HG03558 (cell line): ENCODE results near the gene NUP160.
A peak's percentile ranks its signal among the peaks of the same experiment; 100 is the strongest.
"Not testable (repeated sequence)": the region's sequence is repeated elsewhere in the genome, so short reads cannot be mapped to it uniquely, and the experiment has no call there.

Experiments
- ATAC-seq: cut with Tn5 transposase; IDR thresholded peaks from one replicate; pipeline ENCODE4 v1.9.1; 2021; ENCODE audit warnings: moderate number of reproducible peaks; ENCODE audit not compliant: unreplicated experiment; ENCODE audit errors: extremely low read depth

NUP160 gene

DNA sequence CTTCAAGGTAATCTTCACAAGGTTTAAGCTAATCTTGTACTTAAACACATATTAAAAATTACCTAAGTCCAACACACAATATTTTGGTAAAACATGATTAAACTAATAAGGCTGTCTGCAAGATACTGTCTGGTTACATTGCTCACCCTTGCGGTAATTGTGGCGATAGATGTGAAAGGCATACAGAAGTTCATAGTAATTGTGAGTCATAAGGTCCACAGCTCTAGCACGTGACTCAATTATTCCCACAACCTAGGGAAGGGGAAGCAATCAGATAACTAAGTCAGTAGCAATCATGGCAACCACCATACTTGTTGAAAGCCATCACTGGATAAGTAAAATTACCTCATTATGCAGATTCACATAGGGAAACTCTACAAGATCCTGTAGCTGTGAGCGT, 50.5 kb downstream of the NUP160 start:
- ATAC-seq, result no peak

DNA sequence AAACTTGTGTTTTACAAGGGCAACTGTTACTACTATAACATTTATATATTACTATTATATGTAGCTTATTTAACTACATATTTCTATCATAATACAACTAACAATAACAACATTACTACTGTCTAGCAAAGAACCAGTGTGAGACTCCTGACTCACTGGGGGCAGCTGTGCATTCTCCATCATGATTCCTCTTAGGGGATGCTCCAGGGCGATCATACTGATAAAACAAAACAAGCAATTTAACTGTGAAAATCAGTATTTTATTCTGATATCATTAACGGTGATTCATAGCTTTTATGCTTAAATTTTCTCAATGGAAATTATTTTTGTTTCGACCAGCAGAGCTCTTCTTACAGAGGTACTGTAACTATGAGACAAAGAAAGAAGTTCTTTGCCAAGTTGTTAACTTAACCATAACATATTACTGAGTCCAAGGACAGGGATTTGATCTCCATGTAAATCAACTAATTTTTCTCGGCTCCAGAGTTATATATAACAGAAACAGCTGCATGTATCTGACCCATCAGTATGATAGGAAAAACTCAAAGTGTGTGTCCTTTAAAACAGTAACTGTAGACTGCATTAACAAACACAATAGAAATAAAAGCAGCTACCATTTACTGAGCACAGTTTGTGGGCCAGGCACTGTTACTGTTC, 56.2 kb downstream of the NUP160 start:
- ATAC-seq, result no peak

DNA sequence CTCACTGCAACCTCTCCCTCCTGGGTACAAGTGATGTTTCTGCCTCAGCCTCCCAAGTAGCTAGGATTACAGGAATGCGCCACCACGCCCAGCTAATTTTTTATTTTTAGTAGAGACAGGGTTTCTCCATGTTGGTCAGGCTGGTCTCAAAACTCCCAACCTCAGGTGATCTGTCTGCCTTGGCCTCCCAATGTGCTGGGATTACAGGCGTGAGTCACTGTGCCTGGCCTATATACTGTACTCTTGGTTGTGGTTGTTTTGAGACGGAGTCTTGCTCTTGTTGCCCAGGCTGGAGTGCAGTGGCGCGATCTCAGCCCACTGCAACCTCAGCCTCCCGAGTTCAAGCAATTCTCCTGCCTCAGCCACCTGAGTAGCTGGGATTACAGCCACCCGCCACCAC, 58.1 kb downstream of the NUP160 start:
- ATAC-seq, result not testable (repeated sequence)

DNA sequence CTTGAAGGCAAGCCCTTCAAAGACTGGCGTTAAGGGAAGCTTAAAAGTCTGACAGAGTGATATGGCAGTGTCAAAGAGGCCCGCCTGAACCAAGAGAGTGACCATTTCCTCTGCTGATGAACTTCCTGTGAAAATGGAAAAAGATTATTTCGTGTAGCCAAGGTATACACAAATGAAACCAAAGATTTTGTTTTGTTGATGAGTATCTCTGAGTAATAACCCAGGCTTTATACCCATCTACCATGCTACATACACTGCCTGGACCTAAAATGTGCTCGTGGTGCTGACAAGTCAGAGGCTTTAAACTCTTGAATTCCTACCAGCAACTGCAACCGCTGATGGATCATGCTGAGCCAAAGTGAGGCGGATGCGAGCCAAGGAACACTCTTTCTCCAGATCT, 60.0 kb downstream of the NUP160 start:
- ATAC-seq, result no peak

DNA sequence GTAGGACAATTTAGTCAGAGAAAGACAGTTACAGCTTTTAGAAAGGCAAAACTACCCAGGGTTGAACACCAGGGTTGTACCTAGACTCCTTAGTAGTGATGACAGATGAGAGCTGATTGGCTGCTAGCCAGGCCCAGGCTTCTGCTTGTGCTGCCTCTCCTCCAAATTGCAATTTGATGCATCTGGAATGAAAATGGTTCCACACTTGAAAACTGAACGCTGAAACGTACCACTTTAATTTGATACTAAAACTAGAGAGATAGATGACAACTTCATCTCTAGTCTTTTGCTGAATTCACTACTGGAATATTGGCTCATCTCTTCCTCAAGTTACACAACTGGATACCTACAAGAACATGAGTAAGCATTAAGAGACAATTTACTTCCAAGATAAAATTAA, 61.8 kb downstream of the NUP160 start:
- ATAC-seq, result no peak

DNA sequence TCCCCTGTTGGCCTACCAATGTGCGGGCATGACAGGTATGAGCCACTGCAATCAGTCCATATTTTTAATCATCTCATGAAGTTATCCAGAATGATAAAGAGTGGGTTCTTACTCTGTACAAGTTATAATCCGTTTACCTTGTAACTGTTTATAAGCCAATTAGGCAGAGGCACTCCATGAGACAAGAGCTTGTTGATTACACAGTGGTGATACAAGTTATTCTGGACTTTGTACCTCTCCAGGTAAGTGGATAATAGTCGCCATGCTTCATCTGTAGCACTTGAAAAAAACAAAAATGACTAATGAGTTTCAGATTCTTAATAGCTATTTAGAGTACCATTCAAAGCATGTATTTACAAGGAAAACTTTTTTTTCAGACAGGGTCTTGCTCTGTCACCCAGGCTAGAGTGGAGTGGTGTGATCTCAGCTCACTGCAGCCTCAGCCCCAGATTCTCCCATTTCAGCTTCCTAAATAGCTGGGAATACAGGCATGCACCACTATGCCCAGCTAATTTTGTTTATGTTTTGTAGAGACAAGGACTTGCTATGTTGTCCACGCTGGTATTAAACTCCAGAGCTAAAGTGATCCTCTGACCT, 63.3 kb downstream of the NUP160 start:
- ATAC-seq, result no peak

DNA sequence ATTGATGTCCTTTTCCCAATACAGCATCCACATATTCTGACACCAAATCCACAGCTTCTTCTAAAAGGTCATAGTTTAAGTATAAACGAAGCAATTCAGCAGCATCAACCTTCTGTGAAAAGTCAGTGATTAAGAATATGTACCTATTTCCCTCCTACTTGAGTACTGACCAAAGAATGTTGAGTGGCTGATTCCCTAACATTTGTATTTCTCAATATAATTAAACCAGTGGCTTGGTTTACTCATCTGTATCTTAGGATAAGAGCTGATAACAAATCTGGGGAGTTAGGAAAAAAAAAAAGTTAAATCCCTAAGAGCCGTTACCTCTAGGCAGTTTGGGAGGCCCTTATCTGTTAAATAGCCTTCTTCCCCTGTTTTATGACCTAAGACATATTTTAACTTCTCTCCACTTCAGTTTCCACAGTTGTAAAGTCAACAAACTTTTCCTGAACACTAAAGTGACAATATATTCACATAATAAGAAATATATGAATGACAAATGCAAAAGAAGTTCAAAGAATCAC, 65.0 kb downstream of the NUP160 start:
- no peak for ATAC-seq

DNA sequence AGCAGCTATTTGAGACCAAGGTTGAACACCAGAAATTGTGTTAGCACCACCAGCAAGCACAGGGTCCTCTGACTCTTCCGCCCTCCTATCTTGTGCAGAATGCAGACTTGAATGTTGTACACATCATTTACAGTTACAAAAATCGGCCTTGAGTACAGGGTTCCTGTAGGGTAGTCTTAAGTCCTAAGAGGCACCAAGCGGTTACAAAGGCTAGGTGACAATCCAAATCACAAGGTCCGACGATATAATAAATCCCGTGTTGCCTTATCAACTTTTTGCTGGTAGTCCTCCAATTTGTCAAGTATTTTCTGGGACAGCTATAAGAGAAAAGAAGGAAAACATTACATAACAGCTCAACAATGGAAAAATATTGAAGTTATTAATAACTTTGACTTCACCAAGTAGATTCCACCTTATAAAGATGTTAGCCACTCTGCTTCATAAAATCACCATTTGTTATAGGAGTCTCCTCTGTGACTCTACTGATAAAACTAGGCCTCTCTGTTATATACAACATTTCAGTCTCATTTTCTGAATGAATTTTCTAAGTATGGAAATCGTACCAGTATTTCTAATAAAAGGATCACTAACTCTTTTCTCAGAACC, 69.2 kb downstream of the NUP160 start:
- no peak for ATAC-seq

DNA sequence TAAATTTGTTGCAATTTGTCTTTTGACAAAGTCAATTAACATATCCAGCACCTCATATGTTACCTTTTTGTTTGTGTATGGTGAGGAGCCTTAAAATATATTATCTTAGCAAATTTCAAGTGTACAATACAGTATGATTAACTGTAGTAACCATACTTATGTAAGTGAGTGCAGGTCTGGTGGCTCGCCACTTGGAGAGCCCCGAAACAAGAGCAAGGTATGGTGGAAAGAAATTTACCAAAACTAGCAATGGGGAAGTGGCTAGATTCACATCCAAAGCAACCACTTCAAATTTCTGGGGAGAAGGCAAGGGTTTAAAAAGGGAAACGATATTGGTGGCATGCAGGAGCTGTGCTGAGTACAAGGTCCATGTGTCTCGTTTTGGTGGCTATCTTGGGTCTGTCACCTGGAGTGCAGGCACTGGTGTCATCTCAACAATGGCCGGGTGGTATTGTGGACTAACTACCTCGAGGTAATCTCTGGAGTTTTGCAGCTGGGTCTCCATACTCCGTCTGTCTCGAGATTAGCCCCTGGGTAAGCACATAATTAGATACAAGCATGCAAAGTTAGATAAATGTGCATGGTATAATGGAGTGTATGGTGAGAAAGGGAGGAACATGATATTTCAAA, 72.8 kb downstream of the NUP160 start:
- ATAC-seq, result no peak

DNA sequence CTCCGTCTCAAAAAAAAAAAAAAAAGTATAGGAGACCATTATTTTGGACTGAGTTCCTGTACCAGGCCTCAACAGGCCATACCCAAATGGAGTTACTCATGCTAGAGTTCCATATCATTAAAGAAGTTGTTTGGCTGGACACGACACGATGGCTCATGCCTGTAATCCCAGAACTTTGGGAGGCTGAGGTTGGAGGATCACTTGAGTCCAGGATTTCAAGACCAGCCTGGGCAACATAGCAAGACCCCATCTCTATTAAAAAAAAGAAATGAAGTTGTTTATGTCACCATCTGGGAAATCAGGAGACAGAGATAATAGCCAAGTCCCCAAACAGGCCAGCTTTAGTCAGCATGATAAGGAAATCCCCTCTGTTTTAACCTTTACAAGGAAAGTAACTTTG, 74.3 kb downstream of the NUP160 start:
- no peak for ATAC-seq

DNA sequence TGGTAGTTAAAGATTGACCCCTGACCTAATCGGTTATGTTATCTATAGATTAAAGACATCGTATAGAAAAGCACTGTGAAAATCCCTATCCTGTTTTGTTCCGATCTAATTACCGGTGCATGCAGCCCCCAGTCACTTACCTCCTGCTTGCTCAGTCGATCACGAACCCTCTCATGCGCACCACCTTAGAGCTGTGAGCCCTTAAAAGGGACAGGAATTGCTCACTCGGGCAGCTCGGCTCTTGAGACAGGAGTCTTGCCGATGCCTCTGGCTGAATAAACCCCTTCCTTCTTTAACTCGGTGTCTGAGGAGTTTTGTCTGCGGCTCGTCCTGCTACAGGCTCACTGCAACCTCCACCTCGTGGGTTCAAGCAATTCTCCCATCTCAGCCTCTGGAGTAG, 78.6 kb downstream of the NUP160 start:
- ATAC-seq, result not testable (repeated sequence)

DNA sequence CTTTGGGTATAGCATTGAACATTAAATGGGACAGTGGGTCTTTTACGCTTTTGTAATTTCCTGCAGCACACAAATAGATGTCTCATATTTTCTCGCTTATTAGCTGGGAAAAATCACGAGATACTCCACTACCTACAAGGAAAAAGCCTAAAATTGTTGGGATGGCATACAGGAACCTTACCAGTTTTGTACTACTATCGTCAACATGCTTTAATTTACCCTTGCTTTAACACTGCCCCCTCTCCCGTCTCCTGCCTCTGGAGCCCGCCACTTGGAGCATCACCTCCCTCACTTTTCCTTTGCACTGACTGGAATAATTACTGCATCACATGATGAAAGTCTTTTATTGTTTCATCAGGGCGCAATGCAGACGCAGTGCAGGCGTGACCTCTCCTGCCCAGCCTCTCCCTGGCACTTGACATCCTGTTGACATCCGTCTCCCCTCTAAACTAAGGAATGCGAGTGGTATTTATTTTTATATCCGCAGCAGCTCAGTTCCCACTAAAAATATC, 80.0 kb downstream of the NUP160 start:
- no peak for ATAC-seq

DNA sequence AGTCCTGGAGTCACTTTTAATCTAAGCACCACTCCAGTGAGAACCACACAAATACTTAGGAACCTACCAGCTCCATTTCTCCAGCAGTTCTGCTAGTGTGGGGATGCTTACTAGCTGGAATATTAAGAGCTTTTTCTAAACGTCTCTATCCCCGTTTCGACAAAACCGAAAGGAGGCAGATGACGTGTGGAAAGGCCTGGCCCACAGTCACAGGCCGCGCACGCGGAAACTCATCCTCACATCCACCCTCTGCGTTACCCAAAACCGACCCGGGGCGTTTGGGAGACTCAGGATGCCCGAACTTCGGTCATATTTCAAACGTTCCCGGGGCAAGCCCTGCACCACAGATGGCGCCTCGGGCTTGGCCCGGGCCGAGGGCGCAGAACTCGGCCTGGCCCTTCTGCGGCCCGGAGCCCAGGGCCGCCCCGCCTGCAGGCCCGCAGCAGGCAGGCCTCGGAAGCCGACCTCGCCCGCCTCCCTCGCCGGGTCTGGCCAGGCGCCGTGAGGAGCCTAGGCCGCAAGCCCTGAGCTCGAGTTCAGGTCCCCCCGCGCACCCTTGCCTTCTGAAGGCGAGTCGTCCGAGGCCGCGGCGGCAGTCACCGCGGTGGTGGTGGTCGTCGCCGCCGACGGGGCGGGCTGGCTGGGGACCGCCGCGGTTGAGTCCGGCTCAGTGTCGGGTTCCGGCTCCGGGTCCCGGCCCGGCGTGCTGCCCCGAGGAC, 81.5 kb downstream of the NUP160 start:
- ATAC-seq, result peak; percentile 20

DNA sequence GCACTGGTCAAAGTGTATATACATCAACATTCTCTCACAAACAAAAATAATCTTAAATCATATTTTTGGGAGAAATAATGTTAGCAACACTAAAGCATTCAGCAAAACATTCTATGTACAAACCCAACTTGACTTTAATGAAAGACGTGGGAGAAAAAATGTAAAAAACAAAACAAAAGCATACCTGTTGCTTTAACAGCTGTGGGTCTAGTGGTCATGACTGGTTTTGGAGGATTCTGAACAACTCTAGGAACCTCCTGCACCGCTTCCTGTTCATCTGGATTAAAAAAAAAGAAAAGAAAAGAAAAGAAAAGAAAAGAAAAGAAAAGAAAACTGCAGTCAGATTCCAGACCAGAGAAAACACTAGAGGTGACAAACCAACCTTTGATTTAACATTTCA, 83.1 kb downstream of the NUP160 start:
- no peak for ATAC-seq

DNA sequence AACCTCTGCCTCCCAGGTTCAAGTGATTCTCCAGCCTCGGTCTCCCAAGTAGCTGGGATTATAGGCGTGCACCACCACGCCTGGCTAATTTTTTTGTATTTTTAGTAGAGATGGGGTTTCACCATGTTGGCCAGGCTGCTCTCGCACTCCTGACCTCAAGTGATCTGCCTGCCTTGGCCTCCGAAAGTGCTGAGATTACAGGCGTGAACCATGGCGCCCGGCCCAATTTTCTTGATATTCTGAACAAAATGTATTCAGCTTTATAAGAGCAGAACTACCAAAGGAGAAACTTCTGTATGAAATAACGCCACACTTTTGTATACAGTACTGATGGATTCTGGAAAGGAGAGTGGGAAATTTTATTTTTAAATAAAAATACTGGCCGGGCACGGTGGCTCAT, 88.9 kb downstream of the NUP160 start:
- not testable (repeated sequence) for ATAC-seq

DNA sequence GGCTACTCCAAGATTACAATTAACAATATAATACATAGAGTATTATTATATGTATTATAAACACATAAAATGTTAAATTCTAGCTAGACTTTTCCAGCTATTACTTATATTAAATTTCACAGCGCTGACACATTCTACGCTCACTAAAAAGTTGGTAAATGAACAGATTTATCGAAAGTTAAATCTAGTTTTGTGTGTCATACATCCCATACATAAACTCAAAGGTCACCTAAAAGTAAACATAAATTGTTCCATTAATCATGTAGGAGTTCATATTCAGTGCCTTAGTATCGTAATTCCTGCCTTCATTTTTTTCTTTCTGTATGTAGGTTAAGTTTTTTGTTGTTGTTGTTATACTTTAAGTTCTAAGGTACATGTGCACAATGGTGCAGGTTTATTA, 91.9 kb downstream of the NUP160 start:
- ATAC-seq, result no peak

DNA sequence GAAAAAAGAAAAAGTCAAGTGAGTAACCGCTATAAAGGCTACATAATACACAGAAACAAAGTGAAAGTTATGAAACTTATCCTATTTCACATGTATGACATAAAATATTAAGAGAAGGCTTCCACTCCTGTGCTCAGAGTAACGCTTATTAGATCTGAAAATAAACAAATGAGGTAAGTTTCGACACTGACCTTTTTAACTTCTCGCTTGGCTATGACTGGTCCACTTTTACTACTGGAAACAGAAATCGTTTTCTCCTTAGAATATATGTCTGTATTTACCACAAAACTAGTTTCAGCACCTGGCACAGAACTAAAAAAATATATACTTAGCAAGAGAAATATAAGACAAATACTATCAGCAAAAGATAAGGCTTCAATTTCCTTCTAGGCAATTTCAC, 97.4 kb downstream of the NUP160 start:
- ATAC-seq, result no peak

DNA sequence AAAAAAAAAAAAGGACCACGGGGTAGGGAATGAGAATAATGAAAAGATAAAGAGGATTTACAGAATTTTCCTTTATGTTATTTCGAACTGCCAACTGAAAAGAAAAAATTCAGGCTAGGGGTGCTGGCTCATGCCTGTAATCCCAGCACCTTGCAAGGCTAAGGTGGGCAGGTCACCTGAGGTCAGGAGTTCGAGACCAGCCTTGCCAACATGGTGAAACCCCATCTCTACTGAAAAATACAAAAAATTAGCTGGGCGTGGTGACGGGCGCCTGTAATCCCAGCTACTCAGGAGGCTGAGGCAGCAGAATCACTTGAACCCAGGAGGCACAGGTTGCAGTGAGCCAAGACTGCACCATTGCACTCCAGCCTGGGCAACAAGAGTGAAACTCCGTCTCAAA, 105.7 kb downstream of the NUP160 start:
- not testable (repeated sequence) for ATAC-seq

DNA sequence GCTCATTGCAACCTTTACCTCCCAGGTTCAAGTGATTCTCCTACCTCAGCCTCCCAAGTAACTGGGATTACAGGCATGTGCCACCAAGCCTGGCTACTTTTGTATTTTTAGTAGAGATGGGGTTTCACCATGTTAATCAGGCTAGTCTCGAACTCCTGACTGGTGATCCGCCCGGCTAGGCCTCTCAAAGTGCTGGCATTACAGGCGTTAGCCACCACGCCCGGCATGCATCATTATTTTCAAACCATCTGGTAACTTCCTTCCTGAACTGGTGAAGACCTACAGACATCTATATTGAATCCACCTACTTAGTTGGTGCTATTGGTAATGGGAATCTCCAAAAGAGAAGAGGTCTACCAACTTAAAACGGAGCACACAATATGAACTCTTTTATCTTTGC, 110.3 kb downstream of the NUP160 start:
- ATAC-seq, result not testable (repeated sequence)

DNA sequence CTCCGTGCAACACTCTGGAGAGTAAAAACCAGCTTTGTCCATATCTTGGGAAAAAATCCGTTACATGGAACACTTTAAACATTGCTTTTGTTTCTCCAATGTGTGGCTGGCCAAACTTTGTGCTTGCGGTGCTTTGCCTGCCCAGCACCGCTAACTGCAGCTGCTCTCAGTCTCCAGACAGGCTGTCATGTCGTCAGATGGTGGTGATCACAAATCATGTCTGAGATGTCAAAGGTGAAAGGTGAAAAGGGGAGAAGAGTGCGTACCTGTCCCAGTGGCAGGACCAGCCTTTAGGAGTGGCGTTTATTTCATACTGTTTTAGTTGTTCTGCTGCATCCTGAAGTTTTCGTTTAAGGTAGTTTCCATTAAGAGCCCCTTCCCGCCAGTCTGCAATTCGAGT, 115.9 kb downstream of the NUP160 start:
- ATAC-seq, result no peak
